ENCODE results near the gene PNPLA7.
"Not testable (repeated sequence)": the region's sequence is repeated elsewhere in the genome, so short reads cannot be mapped to it uniquely, and the experiment has no call there.

PNPLA7 gene

GRCh38 chr9:137520614-137521404, 29.4 kb downstream of the PNPLA7 start:
- Histone ChIP-seq H3K27ac (no peak overlapping the region), H3K4me3 (no peak overlapping the region)

- no peak overlapping the region for H3K27ac ChIP-seq
- H3K4me3 ChIP-seq = no peak overlapping the region
Observed at GRCh38 chr9:137519553-137519952, 30.6 kb downstream of the PNPLA7 start.

- not testable (repeated sequence) for H3K4me3 ChIP-seq, H3K27ac ChIP-seq
Observed at GRCh38 chr9:137518661-137519459, 31.3 kb downstream of the PNPLA7 start.

- H3K4me3 ChIP-seq = no peak overlapping the region
- H3K27ac ChIP-seq = no peak overlapping the region
Observed at GRCh38 chr9:137516144-137516917, 33.9 kb downstream of the PNPLA7 start.

GRCh38 chr9:137515338-137515724, 34.9 kb downstream of the PNPLA7 start:
- Histone ChIP-seq H3K27ac (no peak overlapping the region), H3K4me3 (no peak overlapping the region)

GRCh38 chr9:137514691-137515337, 35.4 kb downstream of the PNPLA7 start:
- no peak overlapping the region for H3K27ac ChIP-seq
- H3K4me3 ChIP-seq = no peak overlapping the region

- H3K4me3 ChIP-seq, H3K27ac ChIP-seq: not testable (repeated sequence)
Observed at GRCh38 chr9:137513801-137514570, 36.2 kb downstream of the PNPLA7 start.

- H3K27ac ChIP-seq, H3K4me3 ChIP-seq: not testable (repeated sequence)
Observed at GRCh38 chr9:137513136-137513535, 37.1 kb downstream of the PNPLA7 start.

GRCh38 chr9:137511758-137512463, 38.3 kb downstream of the PNPLA7 start:
- Histone ChIP-seq H3K4me3 (no peak overlapping the region), H3K27ac (no peak overlapping the region)

GRCh38 chr9:137511126-137511525, 39.1 kb downstream of the PNPLA7 start:
- not testable (repeated sequence) for H3K4me3 ChIP-seq, H3K27ac ChIP-seq

GRCh38 chr9:137509198-137509597, 41.0 kb downstream of the PNPLA7 start:
- H3K4me3 ChIP-seq = no peak overlapping the region
- H3K27ac ChIP-seq = no peak overlapping the region

- Histone ChIP-seq H3K4me3 (no peak overlapping the region), H3K27ac (no peak overlapping the region)
Observed at GRCh38 chr9:137506702-137507171, 43.5 kb downstream of the PNPLA7 start.

- H3K4me3 ChIP-seq = no peak overlapping the region
- H3K27ac ChIP-seq = no peak overlapping the region
Observed at GRCh38 chr9:137506274-137506673, 43.9 kb downstream of the PNPLA7 start.

GRCh38 chr9:137505421-137506140, 44.6 kb downstream of the PNPLA7 start:
- Histone ChIP-seq H3K27ac (no peak overlapping the region), H3K4me3 (no peak overlapping the region)

- Histone ChIP-seq H3K4me3 (no peak overlapping the region), H3K27ac (no peak overlapping the region)
Observed at GRCh38 chr9:137504432-137504777, 45.8 kb downstream of the PNPLA7 start.

- H3K4me3 ChIP-seq = no peak overlapping the region
- no peak overlapping the region for H3K27ac ChIP-seq
Observed at GRCh38 chr9:137502008-137502911, 47.9 kb downstream of the PNPLA7 start.

- H3K4me3 ChIP-seq = no peak overlapping the region
- H3K27ac ChIP-seq = no peak overlapping the region
Observed at GRCh38 chr9:137501457-137501856, 48.7 kb downstream of the PNPLA7 start.
